Astrocyte of the cerebellum (primary cell): Measurements from ENCODE around the gene FHL3.

Experiments
- DNase-seq: peaks from one replicate; pipeline ENCODE4 v3.0.0-alpha.2; 2011; ENCODE audit warnings: low read depth
- H3K4me3 ChIP-seq: 2 replicates; pipeline ENCODE4 v1.5.1; 2011; ENCODE audit warnings: mild to moderate bottlenecking, low read depth, low read length, moderate library complexity
- CTCF ChIP-seq: IDR thresholded peaks from 2 replicates; pipeline ENCODE4 v1.5.1; 2012; ENCODE audit warnings: low read length, low read depth, moderate library complexity, mild to moderate bottlenecking; ENCODE audit errors: missing control alignments
- in situ Hi-C: cut with HindIII; loops from 2 replicates; pipeline ENCODE4 v1.10.0; 2017; ENCODE audit warnings: low sequenced_read_pairs

The FHL3 gene

GRCh38 chr1:38047603-38048141 lies 42.4 kb upstream of the FHL3 start:
- peak overlapping the region; percentile 44 for H3K4me3 ChIP-seq
- in situ Hi-C loops, result no loop called here
- DNase-seq, result no peak
- no peak for TF ChIP-seq CTCF

GRCh38 chr1:38046884-38047602 lies 41.7 kb upstream of the FHL3 start:
- no peak for DNase-seq
- TF ChIP-seq CTCF, result no peak
- in situ Hi-C loops, result no loop called here
- peak overlapping the region; percentile 44 for H3K4me3 ChIP-seq

- no peak for DNase-seq
- peak within 1 kb of the TSS; percentile 44 for H3K4me3 ChIP-seq
- in situ Hi-C loops, result no loop called here
- no peak for TF ChIP-seq CTCF
Observed at GRCh38 chr1:38046333-38046883, 41.1 kb upstream of the FHL3 start, which contains the start of gene POU3F1. Gene POU3F1 (minus strand): TSS chr1:38046793. CDS start chr1:38046743, 50 bp downstream.

GRCh38 chr1:38045401-38046332 lies 40.4 kb upstream of the FHL3 start:
- no peak overlapping the region for H3K4me3 ChIP-seq
- DNase-seq, result no peak
- in situ Hi-C loops, result no loop called here
- no peak for TF ChIP-seq CTCF

GRCh38 chr1:38044221-38045215 lies 39.2 kb upstream of the FHL3 start:
- no peak for TF ChIP-seq CTCF
- in situ Hi-C loops, result loop anchor here (5.0 kb wide), 1 partner anchor 773 kb away; no protein-coding TSS in a partner anchor
- DNase-seq, result no peak
- peak overlapping the region; percentile 37 for H3K4me3 ChIP-seq
